ENCODE data around the gene ANAPC2. TPM values are rescaled to one million over a fixed set of nuclear protein-coding genes. Genes with fewer than 3 reads are reported as not detected.

The ANAPC2 gene
- total RNA-seq, 1 donor from 2014 or later = 18.9 TPM

- H3K9ac ChIP-seq = no peak overlapping the region
- H3K4me3 Mint-ChIP-seq = peak overlapping the region; percentile 67
Observed at GRCh38 chr9:137214620-137215019, 26.3 kb upstream of the ANAPC2 start.

GRCh38 chr9:137213160-137214060, 25.1 kb upstream of the ANAPC2 start:
- Mint-ChIP-seq H3K4me3 (no peak overlapping the region), H3K27me3 (ENCODE audit: insufficient read depth, low read depth) (peaks cover 3% of the 10 kb centered on the region), H3K36me3 (peaks cover 8% of the 10 kb centered on the region), H3K9me3 (no peaks in the 10 kb centered on the region), H3K4me1 (no peaks in the 10 kb centered on the region), H3K27ac (peak overlapping the region; percentile 65)
- no peak for TF ChIP-seq EZH2phosphoT487 (IDR thresholded peaks at IDR 0.05)
- no peak for TF ChIP-seq CTCF (IDR thresholded peaks at IDR 0.05)
- TF ChIP-seq EZH2 (IDR thresholded peaks at IDR 0.05) = no peak
- Histone ChIP-seq H3K36me3 (no peaks in the 10 kb centered on the region), H4K20me1 (ENCODE audit: low read depth) (peaks cover 7% of the 10 kb centered on the region), H3F3A (ENCODE audit: low read depth) (no peaks in the 10 kb centered on the region), H3K4me1 (no peaks in the 10 kb centered on the region), H3K4me3 (no peak overlapping the region), H3K27ac (no peak overlapping the region), H3K9ac (no peak overlapping the region), H3K27me3 (no peaks in the 10 kb centered on the region), H3K79me2 (ENCODE audit: low read depth) (no peaks in the 10 kb centered on the region), H3K9me3 (ENCODE audit: low read depth) (no peaks in the 10 kb centered on the region), H2AFZ (replicated peaks) (no peak overlapping the region), H3K4me2 (no peak overlapping the region)
- DNase-seq (ENCODE audit: low spot score) = no peak

More at GRCh38 chr9:137214620-137215019, 26.3 kb upstream of the ANAPC2 start:
- Histone ChIP-seq H2AFZ (replicated peaks) (no peak overlapping the region), H3F3A (ENCODE audit: low read depth) (no peaks in the 10 kb centered on the region), H3K4me2 (no peak overlapping the region), H4K20me1 (ENCODE audit: low read depth) (peaks cover 7% of the 10 kb centered on the region), H3K79me2 (ENCODE audit: low read depth) (no peaks in the 10 kb centered on the region), H3K27me3 (no peaks in the 10 kb centered on the region), H3K27ac (no peak overlapping the region), H3K4me3 (no peak overlapping the region), H3K36me3 (no peaks in the 10 kb centered on the region), H3K4me1 (no peaks in the 10 kb centered on the region), H3K9me3 (ENCODE audit: low read depth) (no peaks in the 10 kb centered on the region)
- TF ChIP-seq EZH2phosphoT487 (IDR thresholded peaks at IDR 0.05) (no peak), CTCF (IDR thresholded peaks at IDR 0.05) (no peak)
- no peak for DNase-seq (ENCODE audit: low spot score)
- H3K27me3 Mint-ChIP-seq (ENCODE audit: insufficient read depth, low read depth) = peaks cover 2% of the 10 kb centered on the region
- H3K4me1 Mint-ChIP-seq = no peaks in the 10 kb centered on the region
- no peak overlapping the region for H3K27ac Mint-ChIP-seq
- H3K36me3 Mint-ChIP-seq = peaks cover 5% of the 10 kb centered on the region
- no peaks in the 10 kb centered on the region for H3K9me3 Mint-ChIP-seq

GRCh38 chr9:137212520-137212919, 24.2 kb upstream of the ANAPC2 start:
- Histone ChIP-seq H3K9ac (no peak overlapping the region), H2AFZ (replicated peaks) (no peak overlapping the region), H3K9me3 (ENCODE audit: low read depth) (no peaks in the 10 kb centered on the region), H3K4me1 (no peaks in the 10 kb centered on the region), H3K4me3 (no peak overlapping the region), H3K27ac (no peak overlapping the region), H3K4me2 (no peak overlapping the region), H3F3A (ENCODE audit: low read depth) (no peaks in the 10 kb centered on the region), H3K27me3 (no peaks in the 10 kb centered on the region), H4K20me1 (ENCODE audit: low read depth) (peaks cover 2% of the 10 kb centered on the region), H3K79me2 (ENCODE audit: low read depth) (no peaks in the 10 kb centered on the region), H3K36me3 (no peaks in the 10 kb centered on the region)
- H3K4me1 Mint-ChIP-seq = no peaks in the 10 kb centered on the region
- H3K9me3 Mint-ChIP-seq = no peaks in the 10 kb centered on the region
- peaks cover 4% of the 10 kb centered on the region for H3K27me3 Mint-ChIP-seq (ENCODE audit: insufficient read depth, low read depth)
- TF ChIP-seq CTCF (IDR thresholded peaks at IDR 0.05) (no peak), EZH2 (IDR thresholded peaks at IDR 0.05) (no peak), EZH2phosphoT487 (IDR thresholded peaks at IDR 0.05) (no peak)
- peaks cover 9% of the 10 kb centered on the region for H3K36me3 Mint-ChIP-seq
- H3K27ac Mint-ChIP-seq = no peak overlapping the region
- no peak overlapping the region for H3K4me3 Mint-ChIP-seq
- no peak for DNase-seq (ENCODE audit: low spot score)
